A673 (cell line): Measurements from ENCODE around the gene TLNRD1.

Experiments used
- EZH2 ChIP-seq: fragments of 200-600 bp; sonication (generic); IDR thresholded peaks from 2 replicates; pipeline ENCODE4 v1.6.1; 2017; ENCODE audit warnings: borderline replicate concordance, low read depth, mild to moderate bottlenecking, mixed read lengths, antibody characterized with exemption, low read length; ENCODE audit not compliant: poor library complexity, severe bottlenecking
- TF ChIP-seq, protein P1 (sequence below): fragments of 300-800, 200-600 bp; sonication (generic); conservative IDR thresholded peaks from 2 replicates; pipeline ENCODE4 v1.5.1; 2017; ENCODE audit warnings: low read depth, mild to moderate bottlenecking, antibody characterized with exemption, low read length, moderate library complexity, mixed read lengths

GRCh38 chr15:80978685-80979329, 21.9 kb upstream of the TLNRD1 start:
- TF ChIP-seq, protein P1, sequence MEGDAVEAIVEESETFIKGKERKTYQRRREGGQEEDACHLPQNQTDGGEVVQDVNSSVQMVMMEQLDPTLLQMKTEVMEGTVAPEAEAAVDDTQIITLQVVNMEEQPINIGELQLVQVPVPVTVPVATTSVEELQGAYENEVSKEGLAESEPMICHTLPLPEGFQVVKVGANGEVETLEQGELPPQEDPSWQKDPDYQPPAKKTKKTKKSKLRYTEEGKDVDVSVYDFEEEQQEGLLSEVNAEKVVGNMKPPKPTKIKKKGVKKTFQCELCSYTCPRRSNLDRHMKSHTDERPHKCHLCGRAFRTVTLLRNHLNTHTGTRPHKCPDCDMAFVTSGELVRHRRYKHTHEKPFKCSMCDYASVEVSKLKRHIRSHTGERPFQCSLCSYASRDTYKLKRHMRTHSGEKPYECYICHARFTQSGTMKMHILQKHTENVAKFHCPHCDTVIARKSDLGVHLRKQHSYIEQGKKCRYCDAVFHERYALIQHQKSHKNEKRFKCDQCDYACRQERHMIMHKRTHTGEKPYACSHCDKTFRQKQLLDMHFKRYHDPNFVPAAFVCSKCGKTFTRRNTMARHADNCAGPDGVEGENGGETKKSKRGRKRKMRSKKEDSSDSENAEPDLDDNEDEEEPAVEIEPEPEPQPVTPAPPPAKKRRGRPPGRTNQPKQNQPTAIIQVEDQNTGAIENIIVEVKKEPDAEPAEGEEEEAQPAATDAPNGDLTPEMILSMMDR: no peak
- TF ChIP-seq EZH2: no peak
